HG03457 (cell line): ENCODE data around the gene TCOF1.

Experiments
- ATAC-seq: cut with Tn5 transposase; IDR thresholded peaks from one replicate; pipeline ENCODE4 v1.9.1; 2021; ENCODE audit warnings: moderate number of reproducible peaks; ENCODE audit not compliant: unreplicated experiment

Gene TCOF1

DNA sequence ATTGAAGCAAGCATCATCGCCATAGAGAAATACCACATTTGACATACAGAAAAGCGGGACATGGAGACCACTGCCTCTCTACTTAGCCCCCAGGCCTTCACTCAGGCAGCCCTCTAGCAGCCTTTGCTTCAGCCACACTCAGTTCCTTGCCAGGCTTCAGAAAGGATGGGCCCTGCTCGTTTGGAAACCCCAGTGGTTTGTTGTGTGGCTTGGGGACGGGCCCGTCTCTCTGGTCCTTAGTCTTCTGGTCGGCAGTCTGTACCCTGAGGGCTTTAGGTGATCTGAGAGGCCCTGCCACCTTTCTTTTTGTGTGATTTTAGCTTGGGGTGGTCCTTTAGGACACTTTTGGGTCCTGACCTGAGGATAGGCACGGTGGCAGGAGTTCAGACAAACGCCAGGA, 33.7 kb upstream of the TCOF1 start:
- ATAC-seq: no peak

DNA sequence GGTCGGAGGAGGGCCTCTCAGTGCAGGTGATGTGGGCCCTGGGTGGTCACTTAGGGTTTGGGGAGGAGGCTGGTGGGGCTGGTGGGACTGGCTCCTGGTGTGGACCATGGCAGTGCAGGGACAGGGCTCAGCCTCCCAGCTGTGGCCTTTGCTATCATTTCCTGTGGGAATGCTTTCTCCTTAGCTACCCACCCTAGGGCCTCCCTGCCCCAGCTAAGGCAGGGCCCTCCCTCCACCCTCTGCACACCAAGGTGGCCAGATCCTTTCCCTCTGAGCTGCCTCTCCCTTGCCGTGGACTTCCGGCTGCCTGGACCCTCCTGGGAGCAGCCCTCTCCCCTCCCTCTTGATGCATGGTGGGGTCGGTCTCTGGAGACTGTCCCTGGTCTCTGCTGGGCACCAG, 32.1 kb upstream of the TCOF1 start:
- ATAC-seq: no peak

DNA sequence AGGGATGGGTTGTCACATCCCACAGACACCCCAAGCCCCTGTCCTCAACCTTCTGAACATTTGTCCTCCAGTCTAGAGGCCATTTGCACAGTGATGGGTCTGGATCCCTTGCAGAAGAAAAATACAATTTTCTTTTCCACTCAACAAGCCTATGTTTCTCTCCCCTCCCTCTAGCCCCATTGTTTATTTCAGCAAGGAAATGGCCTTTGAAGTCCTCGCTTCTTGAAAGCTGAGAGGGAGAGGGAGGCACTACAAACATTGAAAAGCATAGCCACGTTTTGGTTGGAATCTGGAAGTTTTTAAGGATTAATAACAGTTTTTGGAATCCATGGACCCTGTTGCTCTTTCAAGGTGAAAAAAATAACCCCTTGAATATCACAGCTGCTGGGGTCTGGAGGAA, 30.8 kb upstream of the TCOF1 start:
- no peak for ATAC-seq

DNA sequence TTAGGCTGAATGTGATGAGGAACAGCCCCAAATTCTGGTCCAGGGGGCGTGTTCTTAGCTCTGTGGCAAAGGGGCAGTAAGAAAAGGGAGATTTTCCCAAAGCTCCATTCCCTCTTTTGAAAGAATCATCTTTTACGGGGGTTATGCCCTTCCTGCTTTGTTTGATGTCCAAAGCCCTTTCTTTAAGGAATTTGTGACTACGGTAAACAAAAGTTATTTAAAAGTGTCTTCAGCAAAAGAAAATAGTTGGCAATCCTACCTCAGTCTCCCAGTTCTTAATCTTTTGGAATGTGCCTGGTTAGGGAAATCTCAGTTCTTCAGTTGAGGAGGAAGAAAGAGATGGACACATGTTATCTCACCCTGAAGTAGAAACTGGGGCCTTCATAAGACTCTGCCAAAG, 30.4 kb upstream of the TCOF1 start:
- ATAC-seq: no peak

DNA sequence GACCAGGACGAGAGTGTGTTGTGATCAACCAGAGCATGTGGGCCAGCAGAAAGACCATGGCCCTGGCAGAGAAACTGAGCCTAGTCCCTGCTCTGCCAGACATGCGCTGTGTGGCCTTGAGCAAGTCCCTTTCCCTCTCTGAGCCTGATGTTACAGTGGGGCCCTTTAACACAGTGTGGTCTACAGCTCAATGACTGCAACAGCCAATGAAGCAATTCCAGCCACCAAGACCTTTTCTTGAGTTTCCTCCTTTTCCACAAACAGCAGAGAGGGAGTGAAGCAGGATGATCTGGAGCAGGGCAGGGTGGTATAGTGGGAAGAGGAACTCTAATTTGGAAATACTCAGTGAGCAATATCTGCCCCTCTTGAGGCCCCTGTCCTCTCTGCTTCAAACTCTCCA, 29.0 kb upstream of the TCOF1 start:
- ATAC-seq: no peak

DNA sequence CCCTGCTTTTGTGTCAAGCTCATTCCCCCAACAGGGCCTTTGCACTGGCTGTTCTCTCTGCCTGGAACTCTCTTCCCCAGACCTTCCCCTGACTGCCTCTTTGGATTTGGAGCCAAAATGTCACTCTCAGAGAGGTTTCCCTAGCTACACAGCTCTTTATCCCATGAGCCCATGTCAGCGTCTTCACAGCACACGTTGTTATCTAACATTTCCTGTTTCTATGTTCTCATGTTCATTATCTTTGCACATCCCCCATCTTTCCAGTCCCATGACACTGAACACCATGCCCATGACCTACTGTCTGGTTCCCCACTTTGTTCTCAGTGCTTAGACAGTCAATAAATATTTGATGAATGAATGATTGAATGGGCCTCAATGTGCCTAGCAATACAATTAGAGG, 28.5 kb upstream of the TCOF1 start:
- ATAC-seq: no peak

DNA sequence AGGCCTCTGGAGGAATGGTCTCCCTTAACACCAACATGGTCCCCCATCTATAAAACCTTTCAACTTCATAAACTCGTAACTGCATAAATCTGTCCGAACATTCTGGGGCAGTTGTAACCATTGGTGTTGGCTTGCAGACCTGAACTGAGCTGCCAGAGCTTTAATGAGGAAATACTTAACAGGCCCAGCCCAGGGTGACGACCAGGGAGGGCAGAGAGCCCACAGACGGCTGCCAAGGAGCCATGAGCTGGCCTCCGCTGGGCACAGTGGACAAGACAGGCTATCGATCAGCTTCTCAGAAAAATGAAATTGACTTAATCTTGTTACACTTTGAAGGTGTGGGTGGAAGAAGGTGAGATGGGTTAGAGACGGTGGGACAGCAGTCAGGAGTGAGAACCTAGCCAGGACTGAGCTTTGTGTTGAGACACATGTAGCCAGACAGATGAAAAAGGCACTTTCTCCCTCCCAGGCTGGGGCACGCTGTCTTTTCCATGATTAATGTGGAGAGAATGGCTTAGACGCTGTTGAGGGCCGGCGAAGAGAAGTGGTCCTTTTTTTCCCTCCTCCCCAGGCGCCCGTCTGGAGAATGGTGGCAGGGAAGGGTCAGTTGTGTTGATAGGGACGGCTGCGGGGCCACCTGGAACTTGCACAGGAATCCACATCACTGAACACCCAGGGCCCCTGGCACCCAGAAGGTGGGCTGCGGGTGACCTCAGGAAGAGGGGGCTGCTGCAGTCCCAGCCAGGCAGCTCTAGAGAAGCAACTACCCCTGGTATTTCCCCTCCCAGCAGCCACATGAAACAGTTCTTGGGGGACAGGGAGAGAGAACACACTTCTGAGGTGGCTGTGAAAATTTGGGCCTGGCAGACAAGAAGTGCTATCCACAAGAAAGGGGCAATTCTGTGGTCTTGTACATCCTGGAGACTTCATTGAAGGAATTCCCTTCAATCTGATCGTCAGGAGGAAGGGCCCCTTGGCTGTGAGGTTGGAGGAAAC, 27.3 kb upstream of the TCOF1 start:
- ATAC-seq: no peak

DNA sequence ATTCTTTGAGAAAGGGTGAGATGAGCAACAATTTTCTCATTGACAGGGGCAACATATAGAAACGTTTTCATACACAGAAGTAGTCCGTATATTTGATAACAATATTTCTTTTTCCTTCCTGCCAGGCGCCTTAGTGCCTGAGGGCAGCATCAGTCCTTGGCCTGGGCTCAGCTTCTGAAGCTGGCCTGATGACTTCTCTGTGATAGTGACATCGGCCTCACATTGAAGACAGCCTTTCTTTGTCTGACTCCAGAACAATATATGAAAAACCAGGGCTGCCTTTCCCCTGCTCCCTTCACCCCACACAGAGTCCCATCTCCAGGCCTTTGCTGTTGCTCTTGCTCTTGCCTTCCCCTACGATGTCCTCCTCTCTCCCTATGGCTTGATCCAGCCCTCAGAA, 24.1 kb upstream of the TCOF1 start:
- no peak for ATAC-seq

DNA sequence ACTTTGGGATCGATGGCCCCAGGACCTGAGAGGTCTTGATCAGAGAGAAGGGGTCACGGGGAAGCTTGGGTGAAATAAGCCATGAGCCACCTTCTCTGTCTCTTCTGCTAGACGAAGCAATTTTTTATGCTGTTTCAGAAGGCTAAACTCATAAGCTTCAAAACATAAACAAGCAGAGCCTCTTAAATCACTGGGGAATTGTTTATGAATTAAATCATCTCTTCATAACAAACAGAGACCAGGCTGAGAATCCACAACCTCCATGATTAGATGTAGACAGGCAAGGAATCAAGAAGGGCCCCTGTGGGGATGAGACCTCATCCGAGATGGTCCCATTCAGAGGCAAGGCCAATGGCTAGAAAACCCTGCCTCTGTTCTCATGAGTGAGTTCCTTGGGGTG, 21.7 kb upstream of the TCOF1 start:
- no peak for ATAC-seq

DNA sequence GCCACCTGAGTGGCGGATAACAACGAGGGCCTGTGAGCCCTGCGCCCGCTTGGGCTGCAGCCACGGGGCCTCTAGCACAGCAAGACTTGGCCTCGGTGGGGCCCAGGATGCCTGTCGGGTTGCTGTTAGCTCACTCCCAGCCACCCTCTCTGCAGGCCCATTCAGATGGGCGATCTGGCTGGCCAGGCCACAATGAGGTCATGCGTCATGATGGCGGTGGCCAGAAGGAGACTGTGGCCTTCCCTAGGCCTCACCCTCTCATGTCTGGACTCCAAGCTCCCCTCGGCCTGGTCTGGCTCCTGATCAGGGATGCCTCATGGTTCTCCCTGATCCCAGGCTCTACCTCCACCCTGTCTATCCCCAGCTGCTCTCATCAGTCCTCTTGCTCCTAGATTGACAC, 19.0 kb upstream of the TCOF1 start:
- no peak for ATAC-seq

DNA sequence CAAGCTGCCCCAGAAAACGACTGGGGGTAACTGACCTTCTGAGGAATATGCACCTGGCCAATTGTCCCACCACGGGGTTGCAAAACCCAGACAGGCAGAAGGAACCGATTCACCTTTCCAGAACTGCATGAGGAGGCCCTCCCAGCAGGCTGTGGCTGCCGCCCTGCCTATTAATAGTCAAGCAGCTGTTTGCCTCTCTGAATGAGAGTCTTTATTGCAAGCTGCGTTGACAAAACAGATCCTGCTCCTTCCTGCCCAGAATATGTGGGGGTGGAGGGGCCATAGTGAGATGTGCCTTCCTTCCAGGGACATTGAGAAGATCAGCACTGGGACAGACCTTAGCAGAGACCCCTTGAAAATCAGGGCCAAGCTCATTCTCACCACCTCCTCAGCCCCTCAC, 18.3 kb upstream of the TCOF1 start:
- no peak for ATAC-seq

DNA sequence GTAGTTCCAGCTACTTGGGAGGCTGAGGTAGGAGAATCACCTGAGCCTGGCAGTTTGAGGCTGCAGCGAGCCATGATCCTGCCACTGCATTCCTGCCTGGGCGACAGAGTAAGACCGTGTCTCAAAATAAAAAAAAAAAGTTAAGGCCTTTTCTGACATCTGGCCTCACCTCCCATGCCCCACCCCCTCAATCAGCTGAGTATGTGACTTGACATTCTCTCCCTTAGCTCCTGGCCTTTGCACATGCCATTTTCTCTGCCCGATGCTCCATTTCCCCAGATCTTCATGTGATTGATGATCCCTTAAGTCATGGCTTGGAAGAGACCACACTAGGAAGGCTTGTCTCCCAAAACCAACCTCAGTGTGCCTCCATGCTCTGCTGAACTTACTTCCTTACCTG, 17.7 kb upstream of the TCOF1 start:
- ATAC-seq: no peak

DNA sequence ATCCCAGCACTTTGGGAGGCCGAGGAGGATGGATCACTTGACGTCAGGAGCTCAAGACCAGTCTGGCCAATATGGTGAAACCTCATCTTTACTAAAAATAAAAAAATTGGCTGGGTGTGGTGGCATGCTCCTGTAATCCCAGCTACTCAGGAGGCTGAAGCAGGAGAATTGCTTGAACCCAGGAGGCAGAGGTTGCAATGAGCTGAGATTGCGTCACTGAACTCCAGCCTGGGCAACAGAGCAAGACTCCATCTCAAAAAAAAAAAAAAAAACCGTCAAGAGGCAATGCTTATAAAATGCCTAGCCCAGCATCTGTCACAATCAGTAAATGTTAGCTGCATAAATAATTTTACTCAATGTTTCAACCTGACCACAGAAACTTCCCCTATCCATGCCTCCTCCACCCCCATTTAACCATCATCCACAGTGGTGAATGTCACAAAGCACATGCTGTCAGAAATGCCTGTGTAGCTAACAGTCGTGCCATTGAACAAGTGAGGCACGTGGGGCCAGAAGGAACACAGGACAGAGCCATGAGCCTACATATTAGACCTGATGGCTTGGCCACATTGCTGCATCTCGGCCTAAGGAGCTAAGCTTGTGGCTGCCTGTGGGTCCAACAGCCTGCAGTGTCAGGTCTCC, 16.8 kb upstream of the TCOF1 start:
- no peak for ATAC-seq

DNA sequence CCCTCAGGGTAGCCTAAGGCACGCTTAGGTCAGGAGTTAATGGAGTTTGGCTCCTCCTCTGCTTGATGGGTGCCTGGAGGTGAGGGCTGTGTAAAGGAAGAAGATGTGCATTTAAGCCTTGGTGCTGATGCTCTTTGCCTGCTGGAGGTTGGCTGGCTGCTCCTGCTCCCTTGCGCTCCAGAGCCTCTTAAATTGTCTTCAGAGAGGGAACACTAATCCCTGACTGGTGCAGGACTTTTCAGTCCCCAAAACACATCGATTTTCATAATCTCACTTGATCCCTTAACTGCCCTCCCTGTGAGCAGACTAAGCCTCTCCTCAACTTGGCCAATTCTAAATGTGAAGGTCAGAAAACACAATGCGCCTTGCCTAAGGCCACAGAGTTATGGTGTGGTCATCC, 16.2 kb upstream of the TCOF1 start:
- no peak for ATAC-seq

DNA sequence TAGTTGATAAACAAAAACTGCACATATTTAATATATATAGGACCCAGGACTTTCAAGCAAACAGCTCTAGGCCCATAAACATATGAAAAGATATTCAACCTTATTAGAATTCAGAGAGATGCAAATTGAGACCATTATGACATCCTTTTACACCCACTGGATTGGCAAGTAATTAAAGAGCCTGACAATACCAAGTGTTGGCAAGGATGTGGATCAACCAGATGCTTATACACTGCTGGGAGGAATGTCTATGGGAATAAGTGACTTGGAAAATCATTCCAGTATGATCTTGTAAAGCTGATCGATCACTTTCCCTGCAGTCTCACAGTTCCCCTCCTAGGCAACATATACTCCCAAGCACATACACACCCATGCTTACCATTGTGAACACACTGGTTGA, 15.5 kb upstream of the TCOF1 start:
- ATAC-seq: no peak

DNA sequence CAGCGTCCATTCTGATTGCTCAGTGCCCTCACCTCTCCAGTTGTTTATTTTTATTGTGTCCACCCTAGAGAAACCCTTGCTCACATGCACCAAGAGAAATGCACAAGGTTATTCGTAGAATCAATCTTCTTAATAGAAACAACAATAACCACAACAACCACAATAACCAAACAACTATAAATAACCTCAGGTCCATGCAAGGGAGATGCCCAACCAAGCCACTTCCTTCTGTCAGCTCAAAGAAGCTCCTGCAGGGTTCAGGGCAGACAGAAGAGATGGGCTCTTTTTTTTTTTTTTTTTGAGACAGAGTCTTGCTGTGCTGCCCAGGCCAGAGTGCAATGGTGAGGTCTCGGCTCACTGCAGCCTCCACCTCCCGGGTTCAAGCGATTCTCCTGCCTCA, 14.9 kb upstream of the TCOF1 start:
- ATAC-seq: no peak

DNA sequence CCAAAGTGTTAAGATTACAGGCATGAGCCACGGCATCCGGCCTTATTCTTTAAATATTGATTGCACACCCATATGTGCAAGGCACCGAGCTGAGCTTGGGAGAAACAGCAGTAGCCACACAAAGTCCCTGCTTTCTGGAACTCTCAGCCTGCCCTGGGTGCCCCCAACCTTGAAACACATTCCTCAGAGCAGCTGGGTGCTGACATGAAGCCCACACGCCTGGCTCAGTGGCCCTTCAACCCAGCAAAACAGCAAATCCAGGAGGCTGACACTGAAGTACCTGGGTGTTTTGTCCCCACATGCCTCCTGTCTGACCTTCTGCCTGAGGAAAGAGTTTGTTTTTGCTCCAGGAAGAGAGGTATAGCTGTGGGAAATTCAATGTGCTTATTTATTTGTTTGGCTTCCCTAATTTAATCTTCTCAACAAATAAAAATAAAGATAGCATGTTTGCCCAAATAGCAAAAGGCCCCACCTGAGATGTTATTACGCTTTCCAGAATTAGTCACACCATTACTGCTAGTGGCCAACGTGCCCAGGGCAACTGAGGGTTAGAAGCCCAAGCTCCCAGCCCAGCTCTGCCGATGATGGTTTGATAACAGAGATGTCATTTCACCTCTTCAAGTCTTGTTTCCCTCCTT, 13.4 kb upstream of the TCOF1 start:
- ATAC-seq: no peak

DNA sequence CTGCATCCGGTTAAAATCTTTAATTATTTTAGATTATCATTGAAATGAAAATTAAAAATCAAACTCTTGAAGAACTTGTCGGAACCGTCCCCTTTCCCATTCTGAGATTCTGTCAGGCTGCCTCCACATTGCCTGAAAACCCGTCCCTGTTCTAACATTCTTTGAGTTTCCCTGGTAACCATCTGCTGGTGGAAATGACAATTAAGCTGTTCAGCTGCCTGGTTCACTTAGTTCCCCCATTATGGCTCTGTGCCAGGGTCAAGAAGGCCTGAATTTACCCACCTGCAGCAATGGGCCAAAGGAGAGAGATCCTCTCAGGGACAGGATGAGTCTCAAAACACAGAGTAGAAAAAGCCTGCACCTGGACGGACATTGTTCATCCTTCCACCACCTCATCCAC, 11.8 kb upstream of the TCOF1 start:
- no peak for ATAC-seq

DNA sequence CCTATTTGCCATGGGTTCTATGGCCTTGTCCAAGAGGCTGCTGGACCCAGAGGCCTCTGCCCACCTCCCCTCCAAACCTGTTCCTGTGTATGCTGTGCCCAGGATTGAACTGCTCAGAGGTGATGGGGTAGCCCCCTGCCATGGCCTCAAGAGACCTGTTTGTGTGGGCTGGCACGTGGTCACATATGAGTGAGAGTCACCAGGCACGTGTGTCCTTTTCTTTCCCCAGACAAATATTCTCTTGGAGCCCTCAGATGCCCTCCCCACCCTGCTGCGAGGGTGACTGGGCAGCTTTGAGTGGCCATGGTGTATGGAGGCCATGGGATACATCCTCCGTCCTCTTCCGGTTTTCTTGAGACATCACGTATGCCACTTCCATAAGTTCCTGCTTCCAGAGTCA, 10.9 kb upstream of the TCOF1 start:
- ATAC-seq: no peak

DNA sequence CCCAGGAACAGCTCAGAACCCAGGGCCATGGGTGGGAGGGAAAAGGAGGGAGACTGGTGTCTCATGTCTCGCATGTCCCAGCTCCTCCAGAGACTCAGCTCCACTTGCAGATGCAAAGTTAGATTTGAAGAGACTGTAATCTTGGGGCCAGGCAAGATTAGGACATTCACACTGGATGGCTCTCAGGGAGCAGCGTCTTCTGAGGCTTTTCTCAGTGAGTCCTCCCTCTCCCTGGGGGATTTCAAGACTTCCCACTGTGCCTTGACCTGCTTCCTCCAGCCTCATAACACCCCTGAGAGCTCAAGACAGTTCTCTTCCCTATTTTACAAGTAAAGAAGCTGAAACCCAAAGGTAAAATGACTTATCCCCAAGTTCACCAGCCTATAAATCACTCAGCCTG, 10.5 kb upstream of the TCOF1 start:
- no peak for ATAC-seq

DNA sequence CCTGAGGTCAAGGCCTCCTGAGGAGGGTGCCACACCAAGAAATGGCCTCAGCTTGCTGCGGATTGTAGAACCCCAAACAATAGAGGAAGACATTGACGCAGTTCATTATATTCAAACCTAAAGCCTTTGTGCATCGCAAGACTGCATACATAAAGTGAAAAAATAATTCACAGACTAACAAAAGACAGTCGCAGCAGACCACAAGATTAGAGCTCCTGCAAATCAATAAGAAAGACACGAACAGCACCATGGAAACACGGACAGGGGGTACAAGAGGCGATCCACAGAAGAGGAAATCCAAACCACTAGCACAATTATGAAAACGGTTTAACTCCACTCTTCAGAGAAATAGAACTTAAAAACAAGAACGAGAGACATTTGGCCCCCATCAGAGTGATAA, 10.0 kb upstream of the TCOF1 start:
- ATAC-seq: no peak

DNA sequence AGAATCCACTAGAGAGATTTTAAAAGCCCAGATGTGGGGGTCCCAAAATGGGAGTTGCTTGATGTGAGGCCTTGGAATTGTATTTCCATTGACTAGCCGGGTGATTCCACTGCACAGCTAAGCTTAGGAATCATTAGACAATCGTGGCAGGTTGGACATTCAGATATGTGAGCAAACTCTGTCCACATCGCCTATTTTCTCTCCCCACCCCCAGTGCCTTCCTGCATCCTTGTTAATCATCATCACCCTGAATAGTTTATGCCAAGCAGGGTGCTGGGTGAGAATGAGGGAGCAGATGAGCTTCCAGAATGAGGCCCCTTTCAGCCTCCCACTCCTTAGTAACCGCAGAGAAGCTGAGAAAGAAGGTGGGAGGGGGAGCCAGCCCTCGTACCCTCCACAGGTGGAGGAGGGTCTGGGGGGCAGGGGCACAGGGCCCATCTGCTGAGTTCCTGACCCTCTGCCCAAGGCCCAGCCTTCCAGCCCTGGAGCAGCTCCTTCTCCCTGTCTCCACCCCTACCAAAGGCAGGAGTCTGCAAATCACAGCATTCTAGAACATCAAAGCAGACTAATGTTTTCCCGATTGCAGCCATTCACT, 7.7 kb upstream of the TCOF1 start:
- no peak for ATAC-seq
